Bone marrow (tissue), 2 donors: ENCODE results near the gene RPS6KA1.
A peak's percentile ranks its signal among the peaks of the same experiment; 100 is the strongest.
"Not testable (repeated sequence)": the region's sequence is repeated elsewhere in the genome, so short reads cannot be mapped to it uniquely, and the experiment has no call there.

Experiments
- DNase-seq, 2 donors: peaks; one replicate each; lab custom pipeline; 2025; lab: John Stamatoyannopoulos, UW

RPS6KA1 gene

DNA sequence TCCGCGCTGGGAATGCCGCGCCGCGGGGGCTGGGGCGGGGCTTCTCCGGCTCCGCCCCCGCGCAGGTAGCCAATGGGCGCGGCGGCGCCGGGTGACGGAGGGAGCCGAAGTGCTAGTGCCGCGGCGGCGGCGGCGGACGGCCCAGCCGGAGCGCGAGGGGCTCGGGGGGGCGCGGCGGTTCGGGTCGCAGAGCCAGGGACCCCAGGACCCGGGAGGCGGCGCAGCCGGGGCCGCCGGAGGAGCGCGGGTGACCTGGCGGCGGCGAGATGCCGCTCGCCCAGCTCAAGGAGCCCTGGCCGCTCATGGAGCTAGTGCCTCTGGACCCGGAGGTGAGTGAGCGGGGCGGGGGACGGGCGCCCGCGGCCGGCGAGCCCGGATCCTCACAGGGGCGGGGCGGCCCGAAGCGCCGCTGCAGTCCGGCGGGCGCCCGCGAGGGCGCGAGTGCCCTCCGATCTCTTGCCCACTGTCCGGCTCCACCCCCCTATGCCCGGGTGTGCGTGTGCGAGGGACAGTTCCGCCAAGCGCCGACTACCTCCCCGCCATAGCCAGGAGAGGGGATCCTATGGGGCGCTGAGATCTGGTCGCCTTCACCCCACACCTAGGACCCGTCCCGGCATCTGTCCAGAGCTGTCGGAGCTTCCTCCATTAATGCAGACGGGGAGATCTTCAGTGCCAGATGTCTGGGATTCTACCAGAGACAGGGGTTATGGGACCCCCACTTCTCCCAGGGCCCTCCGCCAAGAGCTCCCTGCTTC is at the start of gene RPS6KA1:
TSS of gene RPS6KA1 (plus strand) at position 107 of the 755 bp plus-strand sequence. CDS start at position 267, 160 bp downstream.
- DNase-seq: peak; percentile 13 to 36

DNA sequence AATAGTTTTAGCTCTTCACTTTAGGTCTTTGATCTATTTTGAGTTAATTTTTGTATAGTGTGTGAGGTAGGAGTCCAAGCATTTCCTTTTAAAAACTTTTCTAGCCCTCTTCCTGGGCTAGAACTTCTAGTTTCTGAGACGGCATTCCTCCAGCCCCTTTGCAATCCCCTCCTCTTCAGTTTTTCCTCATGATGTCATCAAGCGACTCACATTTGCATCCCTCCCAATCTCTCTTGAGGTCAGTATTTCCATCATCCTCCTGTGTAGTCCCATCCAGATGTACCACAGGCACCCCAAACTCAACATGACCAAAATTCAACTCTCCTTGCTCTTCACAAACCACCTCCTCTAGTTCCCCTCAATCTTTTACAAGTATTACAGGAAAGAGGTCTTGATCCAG is 46.6 kb upstream of the RPS6KA1 start:
- no peak for DNase-seq

DNA sequence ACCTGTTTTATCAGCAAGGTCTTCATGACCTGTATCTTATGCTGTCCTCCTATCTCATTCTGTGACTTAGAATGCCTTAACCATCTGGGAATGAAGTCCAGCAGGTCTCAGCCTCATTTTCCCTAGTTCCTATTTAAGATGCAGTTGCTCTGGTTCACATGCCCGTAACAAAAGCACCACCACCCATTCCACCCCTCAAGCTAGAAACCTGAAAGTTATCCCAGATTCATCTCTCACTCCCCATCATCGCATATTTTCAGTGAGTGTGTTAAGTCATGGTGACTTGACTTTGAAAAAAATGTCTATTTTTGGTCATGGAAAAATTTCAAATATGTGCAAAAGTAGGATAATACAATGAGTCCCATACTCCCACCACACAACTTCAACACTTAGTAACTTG is 45.6 kb upstream of the RPS6KA1 start:
- no peak for DNase-seq

DNA sequence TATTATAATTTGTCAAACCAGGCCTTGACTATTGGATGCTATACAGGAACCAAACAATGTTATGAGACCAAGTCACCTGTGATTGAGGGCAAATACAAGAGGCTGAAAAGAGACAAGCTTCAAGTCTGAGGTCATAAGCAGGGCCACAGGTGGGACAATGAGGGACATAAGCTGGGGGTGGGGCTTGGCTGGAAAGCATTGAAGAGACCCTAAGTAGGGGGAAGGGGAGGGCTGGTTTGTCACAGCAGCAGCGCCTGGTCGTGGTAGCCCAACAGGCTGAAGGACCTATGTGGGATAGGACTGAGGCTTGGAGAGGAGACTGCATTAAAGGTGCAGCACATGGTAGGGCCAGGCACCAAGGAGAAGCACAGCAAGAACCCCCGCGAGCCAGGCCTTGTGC is 39.4 kb upstream of the RPS6KA1 start:
- DNase-seq: no peak

DNA sequence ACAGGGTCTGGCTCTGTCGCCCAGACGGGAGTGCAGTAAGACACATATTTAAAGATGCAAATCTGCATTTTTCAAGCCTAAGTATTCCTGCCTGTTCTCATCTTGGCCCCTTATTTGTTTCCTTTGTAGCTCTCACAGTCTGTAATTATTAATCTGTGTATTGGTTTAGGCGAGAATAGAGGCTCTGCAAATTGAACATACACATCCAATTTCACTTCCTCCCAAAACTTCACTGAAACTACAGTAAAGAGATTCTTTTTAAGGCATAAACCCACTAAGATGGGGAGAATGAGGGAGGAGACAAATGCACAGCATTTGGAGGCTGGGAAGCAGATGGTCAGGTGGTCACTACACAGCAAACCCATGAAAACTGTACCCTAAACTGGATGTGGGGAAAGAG is 36.3 kb upstream of the RPS6KA1 start:
- no peak for DNase-seq

DNA sequence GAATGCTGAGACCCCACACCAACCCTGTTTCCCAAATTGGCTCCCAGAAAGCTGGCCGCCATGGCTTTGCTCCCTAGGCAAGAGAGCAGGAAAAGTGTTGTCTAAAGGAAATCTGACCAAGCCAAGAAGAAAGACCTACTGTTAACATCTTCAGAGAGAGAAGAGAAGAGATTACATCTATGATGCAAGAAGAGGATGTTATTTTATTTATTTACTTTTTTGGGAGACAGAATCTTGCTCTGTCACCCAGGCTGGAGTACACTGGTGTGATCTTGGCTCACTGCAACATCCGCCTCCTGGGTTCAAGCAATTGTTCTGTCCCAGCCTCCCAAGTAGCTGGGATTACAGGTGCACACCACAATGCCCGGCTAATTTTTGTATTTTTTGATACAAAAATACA is 35.6 kb upstream of the RPS6KA1 start:
- no peak for DNase-seq

DNA sequence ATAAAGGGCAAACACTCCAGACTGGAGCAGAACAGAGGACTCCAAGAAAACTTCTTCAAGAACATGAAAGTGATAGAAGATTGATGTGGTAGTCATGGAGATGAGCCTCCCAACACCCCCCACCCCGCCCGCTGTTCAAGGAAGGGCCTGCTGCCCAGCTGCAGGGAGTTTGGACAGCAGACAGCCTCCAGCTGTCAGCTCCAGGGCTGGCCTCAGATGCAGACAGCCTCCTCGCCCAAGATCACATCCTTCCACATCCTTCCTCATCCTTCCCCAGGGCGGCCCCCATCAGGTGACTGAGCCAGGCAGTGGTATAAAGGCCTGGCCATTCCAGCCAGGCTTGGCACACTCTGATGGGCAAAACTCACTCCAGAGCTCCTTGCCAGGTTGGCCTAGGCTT is 32.7 kb upstream of the RPS6KA1 start:
- no peak for DNase-seq

DNA sequence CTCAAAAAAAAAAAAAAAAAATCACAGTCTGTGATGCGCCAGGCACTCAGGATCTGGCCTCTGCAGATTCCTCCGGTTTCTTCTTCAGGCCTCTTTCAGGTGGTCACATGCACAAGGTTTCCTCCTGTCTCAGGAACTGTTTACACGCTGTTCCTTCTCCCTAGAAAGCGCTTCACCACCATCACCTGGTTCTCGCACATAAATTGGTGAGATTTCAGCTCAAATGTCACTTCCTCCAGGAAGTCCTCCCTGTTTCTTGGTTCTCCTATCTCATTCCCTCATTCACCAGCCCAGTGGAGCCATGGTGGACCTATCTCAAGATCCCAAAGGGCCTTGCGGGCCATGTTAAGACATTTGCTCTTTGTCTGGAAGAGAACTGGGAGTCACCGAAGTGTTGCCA is 30.7 kb upstream of the RPS6KA1 start:
- no peak for DNase-seq

DNA sequence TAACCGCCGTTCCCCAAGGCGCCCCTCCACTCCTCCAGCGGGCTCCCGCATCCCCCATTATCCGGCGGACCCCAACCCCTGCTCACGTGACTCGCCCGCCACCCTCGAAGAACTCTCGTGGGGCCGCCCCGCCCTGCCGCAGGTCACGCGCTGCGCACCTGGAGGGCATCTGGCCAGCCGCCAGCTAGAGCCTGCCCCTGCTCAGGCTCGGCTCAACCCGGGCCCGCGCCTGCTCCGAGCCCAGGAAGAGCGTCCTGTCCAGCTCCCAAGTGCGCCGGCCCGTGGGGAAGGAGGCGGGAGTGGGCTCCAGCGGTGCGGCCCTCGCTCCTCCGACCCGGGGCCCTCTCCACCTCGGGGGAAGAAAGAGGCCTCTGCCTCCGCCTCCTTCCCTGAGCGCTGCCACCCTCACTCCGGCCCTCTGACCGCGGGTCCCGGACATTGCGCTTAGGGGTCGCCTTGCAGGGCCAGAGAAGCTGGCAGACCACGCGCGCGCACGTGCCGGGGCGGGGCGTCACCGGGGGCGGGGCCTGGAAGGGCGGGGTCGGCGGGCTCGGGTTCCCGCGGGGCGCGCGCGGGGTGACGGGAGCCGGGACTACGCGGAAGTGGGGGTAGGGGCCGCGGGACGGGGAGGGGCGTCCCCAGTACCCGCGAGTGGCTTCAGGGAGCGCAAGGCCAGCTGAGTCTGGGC is 28.9 kb upstream of the RPS6KA1 start:
- DNase-seq: peak; percentile 62 to 93

DNA sequence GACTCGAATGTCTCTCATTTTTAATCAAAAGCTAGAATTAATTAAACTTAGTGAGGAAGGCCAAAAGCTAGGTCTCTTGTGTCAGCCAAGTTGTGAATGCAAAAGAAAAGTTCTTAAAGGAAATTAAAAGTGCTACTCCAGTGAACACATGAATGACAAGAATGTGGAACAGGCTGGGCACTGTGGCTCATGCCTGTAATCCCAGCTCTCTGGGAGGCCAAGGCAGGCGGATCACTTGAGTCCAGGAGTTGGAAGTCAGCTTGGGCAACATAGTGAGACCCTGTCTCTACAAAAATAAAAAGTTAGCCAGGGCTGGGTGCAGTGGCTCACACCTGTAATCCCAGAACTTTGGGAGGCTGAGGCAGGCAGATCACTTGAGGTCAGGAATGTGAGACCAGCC is 18.9 kb upstream of the RPS6KA1 start:
- DNase-seq: not testable (repeated sequence)

DNA sequence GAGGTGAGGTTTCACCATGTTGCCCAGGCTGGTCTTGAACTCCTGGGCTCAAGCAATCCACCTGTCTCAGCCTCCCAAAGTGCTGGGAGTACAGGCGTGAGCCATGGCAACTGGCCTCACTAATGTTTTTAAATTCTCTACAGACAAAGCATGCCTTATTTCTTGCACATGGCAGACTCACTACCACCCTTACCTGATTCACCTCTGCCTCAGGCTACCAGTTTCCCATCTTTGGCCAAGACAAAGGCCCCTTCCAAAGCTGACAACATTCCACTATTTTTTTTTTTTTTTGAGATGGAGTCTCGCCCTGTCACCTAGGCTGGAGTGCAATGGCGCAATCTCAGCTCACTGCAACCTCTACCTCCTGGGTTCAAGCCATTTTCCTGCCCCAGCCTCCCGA is 13.7 kb upstream of the RPS6KA1 start:
- not testable (repeated sequence) for DNase-seq

DNA sequence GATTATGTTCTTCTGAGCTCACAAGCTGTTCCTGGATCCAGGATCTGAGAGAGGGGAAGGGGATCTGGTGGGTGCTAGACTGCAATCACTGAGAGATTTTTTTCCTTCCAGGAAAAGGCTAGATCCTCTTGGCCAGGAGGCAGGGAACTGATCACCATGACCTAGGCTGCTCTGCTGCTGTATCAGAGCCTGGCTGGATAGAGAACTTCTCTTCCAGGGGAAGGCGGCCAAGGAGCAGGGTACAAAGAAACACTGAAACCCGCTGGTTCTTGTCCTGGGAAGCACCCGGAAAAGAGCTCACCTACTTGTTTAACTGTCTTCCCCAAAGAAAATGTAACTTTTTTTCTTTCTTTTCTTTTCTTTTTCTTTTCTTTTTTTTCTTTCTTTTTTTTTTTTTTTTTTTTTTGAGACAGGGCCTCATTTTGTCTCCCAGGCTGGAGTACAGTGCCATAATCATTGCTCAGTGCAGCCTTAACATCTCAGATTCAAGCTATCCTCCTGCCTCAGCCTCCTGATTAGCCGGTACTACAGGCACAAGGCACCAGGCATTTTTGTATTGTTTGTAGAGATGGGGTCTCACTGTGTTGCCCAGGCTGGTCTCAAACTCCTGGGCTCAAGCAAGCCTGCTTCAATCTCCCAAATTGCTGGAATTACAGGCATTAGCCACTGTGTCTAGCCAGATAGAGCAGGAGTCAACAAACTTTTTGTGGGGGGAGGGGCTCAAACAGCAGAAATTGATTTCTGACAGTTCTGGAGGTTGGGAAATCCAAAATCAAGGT is 12.4 kb upstream of the RPS6KA1 start:
- no peak for DNase-seq

DNA sequence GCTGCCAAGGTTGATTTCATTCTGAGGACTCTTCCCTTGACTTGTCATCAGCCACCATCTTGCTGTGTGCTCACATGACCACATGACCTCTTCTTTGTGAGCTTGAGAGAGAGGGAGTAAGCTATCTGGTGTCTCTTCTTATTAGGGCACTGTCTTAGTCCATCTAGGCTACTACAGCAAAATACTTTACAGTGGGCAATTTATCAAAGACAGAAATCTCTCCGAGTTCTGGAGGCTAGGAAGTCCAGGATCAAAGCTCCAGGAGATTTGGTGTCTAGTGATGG is 11.9 kb upstream of the RPS6KA1 start:
- DNase-seq: no peak

DNA sequence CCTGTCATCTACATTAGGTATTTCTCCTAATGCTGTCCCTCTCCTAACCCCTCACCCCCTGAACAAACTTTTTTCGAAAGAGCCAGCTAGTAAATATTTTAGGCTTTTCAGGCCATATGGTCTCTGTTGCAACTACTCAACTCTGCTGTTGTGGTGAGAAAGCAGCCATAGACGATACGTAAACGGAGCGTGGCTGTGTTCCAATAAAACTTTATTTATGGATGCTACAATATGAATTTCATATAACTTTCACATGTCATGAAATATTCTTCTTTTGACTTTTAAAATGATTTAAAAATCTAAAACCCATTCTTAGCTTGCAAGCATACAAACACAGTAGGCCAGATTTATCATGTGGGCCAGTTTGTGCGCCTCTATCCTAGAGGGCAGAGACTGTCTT is 11.2 kb upstream of the RPS6KA1 start:
- DNase-seq: no peak

DNA sequence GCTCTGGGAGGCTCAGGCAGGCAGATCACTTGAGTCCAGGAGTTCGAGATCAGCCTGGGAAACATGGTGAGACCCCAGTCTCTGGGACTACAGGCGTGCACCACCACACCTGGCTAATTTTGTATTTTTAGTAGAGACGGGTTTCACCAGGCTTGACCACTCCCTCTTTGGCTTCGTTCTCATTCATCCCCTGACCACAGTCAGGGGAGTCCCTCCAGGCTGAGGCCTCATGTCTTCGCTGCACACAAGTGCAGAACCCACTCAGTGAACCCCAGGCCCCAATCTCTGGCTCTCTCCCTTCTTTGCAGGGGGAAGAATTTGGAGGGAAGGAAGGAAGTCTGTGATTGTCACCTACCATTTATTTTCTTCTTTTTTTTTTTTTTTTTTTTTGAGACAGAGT is 9.2 kb upstream of the RPS6KA1 start:
- DNase-seq: no peak

DNA sequence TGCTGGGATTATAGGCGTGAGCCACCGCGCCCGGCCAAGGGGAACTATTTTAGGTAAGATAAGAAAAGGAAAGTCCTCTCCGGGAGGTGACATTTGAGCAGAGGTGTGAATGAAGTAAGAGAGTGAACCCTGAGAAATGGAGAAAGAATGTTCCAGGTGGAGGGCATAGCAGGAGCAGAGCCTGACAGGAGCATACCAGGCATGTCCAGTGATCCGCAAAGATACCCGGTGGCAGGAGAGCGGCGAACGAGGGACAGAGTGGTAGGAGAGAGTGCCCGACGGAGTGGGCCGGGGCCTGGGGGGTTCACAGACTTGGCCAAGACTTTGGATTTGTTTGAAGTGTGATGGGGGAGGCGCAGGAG is 7.9 kb upstream of the RPS6KA1 start:
- no peak for DNase-seq

DNA sequence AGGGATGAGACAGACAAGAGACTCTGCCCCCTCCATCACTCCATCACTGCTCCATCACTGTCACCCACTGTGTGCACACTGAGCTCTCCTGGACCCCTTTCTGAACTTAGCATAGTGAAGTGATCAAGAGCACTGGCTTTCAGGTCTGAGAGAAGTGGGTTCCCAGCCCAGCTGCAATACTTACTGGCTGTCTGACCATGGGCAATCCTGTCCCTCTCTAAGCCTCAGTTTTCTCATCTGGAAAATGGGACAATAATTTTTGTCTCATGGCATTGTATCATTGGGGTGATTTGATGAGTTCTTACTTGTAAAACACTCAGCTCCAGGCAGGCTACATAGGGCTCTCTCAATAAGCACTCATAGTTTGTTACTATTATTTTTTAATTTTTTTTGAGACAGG is 7.5 kb upstream of the RPS6KA1 start:
- no peak for DNase-seq

DNA sequence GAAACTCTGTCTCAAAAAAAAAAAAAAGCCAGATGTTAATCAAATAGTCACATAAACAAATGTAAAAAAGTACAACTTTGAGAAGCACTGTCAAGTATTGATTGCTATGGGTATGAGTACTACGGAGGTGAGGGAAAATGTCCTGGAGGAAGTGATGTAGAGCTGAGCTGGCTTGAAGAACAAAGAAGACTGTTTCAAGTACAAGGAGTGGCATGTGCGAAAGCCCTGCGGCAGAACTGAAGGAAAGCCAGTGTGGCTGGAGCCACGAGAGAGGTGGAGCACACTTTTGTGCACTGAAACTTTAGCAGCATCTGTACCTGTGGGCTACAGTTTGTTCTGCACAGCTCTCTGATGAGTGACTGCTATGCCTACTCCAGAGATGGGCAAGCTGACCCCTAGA is 5.4 kb upstream of the RPS6KA1 start:
- no peak for DNase-seq

DNA sequence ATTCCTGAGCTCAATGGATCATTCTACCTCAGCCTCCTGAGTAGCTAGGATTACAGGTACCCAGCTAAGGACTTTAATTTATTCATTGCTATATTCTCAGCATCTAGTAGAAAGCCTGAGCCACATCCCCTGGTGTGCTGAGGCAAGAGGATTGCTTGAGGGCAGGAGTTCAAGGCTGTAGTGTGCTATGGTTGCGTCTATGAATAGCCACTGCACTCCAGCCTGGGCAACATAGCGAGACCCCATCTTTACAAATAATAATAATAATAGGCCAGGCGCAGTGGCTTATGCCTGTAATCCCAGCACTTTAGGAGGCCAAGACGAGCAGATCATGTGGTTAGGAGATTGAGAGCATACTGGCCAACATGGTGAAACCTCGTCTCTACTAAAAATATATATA is 3.3 kb upstream of the RPS6KA1 start:
- no peak for DNase-seq

DNA sequence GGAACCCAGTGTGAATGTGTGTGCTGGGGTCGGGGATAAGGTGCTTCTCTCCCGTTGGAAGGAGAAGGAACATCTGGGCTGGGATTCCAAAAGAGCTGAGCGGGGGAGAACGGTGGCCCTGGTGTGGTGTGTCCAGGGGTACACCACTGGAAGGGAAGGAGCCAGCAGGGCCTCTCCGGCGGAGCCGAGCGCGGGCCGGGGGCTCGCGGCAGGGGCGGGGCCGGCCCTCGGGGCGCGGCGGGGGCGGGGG is 231 bp upstream of the RPS6KA1 start:
- no peak for DNase-seq

DNA sequence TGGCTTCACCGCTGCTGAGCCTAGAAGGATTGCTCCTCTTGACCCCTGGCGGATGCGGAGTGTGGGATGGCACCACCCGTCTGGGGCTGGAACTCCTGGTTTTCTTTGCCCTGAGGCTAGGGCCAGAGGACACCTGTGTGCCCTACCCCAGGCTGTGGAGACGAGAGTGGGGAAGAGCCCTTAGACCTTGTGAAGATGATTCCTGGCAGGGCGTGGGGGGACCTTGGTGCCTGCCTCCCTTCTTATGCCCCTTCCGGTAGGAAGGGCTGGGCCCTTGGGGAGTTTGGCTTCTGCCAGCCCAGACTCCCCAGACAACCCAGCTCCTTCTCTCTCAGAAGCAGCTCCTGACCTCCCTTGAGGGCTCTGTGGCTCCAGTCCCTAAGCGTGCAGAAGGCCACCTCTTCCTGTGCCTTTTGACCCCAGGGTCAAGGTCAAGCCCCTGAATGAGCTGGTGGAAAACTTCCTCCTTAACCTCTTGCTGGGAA is 891 bp downstream of the RPS6KA1 start:
- no peak for DNase-seq

DNA sequence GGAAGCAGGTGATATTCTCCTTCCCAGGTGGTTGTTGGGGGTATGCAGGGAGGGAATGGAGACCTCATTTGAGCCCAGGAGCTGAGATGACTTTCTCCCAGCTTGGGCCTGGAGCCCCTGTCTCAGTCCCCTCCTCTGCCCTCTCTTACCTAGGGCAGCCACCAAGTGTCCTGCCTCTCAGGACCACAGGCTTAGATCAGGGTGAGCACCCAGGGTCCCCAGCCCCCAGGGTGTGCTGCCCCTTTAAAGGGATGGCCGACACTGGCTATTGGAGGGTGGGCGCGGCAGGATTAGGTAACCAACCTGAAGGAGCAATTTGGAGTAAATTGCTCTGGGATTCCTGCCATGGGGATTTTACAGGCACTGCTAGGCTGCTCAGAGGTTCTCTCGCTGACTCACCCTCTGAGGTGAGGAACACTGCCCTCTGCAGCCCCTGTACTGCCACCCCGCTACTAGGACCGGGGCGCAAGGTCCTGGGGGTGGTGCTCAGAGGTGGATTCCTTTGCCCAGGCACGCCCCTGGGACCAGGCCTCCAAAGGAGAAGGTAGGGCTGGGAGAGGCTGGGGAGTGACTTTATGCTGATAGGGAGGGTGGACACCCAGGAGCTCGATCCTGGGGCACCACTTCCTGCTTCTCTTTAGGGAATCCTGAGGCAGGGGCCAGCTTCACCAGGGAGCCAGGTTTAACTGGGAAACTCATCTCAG is 1.5 kb downstream of the RPS6KA1 start:
- peak in 1 of 2 donors; percentile 32 for DNase-seq

DNA sequence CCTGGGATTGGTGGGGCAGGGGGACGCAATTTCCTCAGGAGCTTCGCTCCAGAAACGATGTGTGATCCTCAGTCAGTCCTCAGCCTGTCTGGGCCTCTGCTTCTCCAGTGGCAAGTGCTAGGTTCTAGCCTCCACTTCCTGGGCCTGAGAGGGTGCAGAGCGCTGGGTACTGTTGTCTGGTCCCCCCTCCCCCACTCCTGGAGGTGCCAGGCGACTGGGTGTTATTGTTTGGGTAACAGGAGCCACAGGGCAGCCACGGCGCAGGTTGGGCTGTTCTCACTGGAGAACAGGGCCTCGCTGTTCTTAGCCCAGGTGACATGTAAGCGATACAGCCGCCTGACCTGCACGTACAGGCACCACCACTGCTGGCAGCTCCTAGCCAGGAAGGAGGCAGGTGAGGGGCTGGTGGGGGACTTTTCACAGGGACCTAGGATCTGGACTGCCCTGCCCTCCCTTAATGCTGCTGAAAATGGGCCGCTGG is 2.1 kb downstream of the RPS6KA1 start:
- no peak for DNase-seq
